IMR-90 (cell line): Measurements from ENCODE around the gene PRSS33. TPM values are rescaled to one million over a fixed set of nuclear protein-coding genes. Genes with fewer than 3 reads are reported as not detected.

Experiments
- ATAC-seq: fragments of 200-7000 bp; cut with Tn5 transposase; 2 replicates; pipeline ENCODE4 v1.9.1; 2020; ENCODE audit warnings: low read depth, mild to moderate bottlenecking, moderate library complexity
- BruUV-seq: library from RNA; stranded (reverse); fragments of 400-500 nt; replicated peaks from 2 replicates; lab custom pipeline; 2021; lab: Mats Ljungman, UMichigan
- CTCF ChIA-PET: fragments of 300-600 bp; formaldehyde crosslinking; extraction: SDS; loops from one replicate; lab custom pipeline; 2021; ENCODE audit warnings: antibody characterized with exemption; lab: Yijun Ruan, JAX
- POLR2A ChIA-PET: fragments of 300-600 bp; sonication (Branson Sonifier 250); formaldehyde crosslinking; loops from one replicate; lab custom pipeline; 2022; ENCODE audit warnings: antibody characterized with exemption; ENCODE audit not compliant: unreplicated experiment; lab: Charles Lee
- DNase-seq: peaks from one replicate; pipeline ENCODE4 v3.0.0; 2013
- H2AFZ ChIP-seq: replicated peaks from 2 replicates; pipeline ENCODE3; 2013; ENCODE audit warnings: low read length, mild to moderate bottlenecking; ENCODE audit not compliant: poor library complexity
- H2AK5ac ChIP-seq: 2 replicates; pipeline ENCODE4 v1.6.1; 2013; ENCODE audit warnings: low read depth, low read length, inconsistent platforms
- H2AK9ac ChIP-seq: replicated peaks from 2 replicates; pipeline ENCODE3; 2013; ENCODE audit warnings: mild to moderate bottlenecking, low read depth, low read length, moderate library complexity; ENCODE audit not compliant: poor library complexity
- H2BK120ac ChIP-seq: 2 replicates; pipeline ENCODE4 v1.6.1; 2013; ENCODE audit warnings: low read depth, low read length, inconsistent platforms
- H2BK15ac ChIP-seq: 3 replicates; pipeline ENCODE4 v1.6.1; 2013; ENCODE audit warnings: low read depth, low read length, inconsistent platforms
- H2BK20ac ChIP-seq: 2 replicates; pipeline ENCODE4 v1.6.1; 2013; ENCODE audit warnings: low read depth, mild to moderate bottlenecking, inconsistent platforms, low read length, moderate library complexity
- H2BK5ac ChIP-seq: 2 replicates; pipeline ENCODE4 v1.6.1; 2013; ENCODE audit warnings: mild to moderate bottlenecking, low read depth, low read length, inconsistent platforms; ENCODE audit not compliant: poor library complexity, severe bottlenecking
- H3K14ac ChIP-seq: replicated peaks from 2 replicates; pipeline ENCODE4 v1.6.1; 2013; ENCODE audit warnings: low read depth, low read length, inconsistent platforms
- H3K18ac ChIP-seq: 2 replicates; pipeline ENCODE4 v1.6.1; 2013; ENCODE audit warnings: low read depth, low read length, control low read depth
- H3K23ac ChIP-seq: 2 replicates; pipeline ENCODE4 v1.6.1; 2013; ENCODE audit warnings: low read depth, low read length, inconsistent platforms
- H3K27ac ChIP-seq: 2 replicates; pipeline ENCODE4 v1.5.1; 2013; ENCODE audit warnings: mild to moderate bottlenecking, control low read depth, low read length; ENCODE audit not compliant: insufficient read depth
- H3K27me3 ChIP-seq: 2 replicates; pipeline ENCODE4 v1.6.1; 2013; ENCODE audit warnings: low read length; ENCODE audit not compliant: control insufficient read depth, insufficient read depth
- H3K36me3 ChIP-seq: 2 replicates; pipeline ENCODE4 v1.6.1; 2013; ENCODE audit warnings: low read length, mixed read lengths; ENCODE audit not compliant: control insufficient read depth, insufficient read depth
- H3K4ac ChIP-seq: 2 replicates; pipeline ENCODE4 v1.6.1; 2013; ENCODE audit warnings: low read depth, low read length, inconsistent platforms
- H3K4me1 ChIP-seq: 2 replicates; pipeline ENCODE4 v1.6.1; 2013; ENCODE audit warnings: low read length, mixed read lengths; ENCODE audit not compliant: control insufficient read depth, insufficient read depth
- H3K4me2 ChIP-seq: 2 replicates; pipeline ENCODE4 v1.6.1; 2013; ENCODE audit warnings: low read depth, mild to moderate bottlenecking, control low read depth, low read length, moderate library complexity
- H3K4me3 ChIP-seq: 2 replicates; pipeline ENCODE4 v1.5.1; 2013; ENCODE audit warnings: low read depth, mild to moderate bottlenecking, control low read depth, low read length, moderate library complexity; ENCODE audit not compliant: insufficient read depth
- H3K56ac ChIP-seq: 2 replicates; pipeline ENCODE4 v1.6.1; 2013; ENCODE audit warnings: low read length, inconsistent platforms; ENCODE audit not compliant: insufficient read depth; ENCODE audit errors: extremely low read depth
- H3K79me1 ChIP-seq, 2 experiments: 2 replicates each; pipeline ENCODE4 v1.6.1; 2013; ENCODE audit warnings: low read length in 2 of 2, inconsistent platforms in 1 of 2, low read depth in 1 of 2
- H3K9ac ChIP-seq: 2 replicates; pipeline ENCODE4 v1.6.1; 2013; ENCODE audit warnings: low read depth, low read length, control low read depth
- H3K9me1 ChIP-seq: 2 replicates; pipeline ENCODE4 v1.6.1; 2013; ENCODE audit warnings: low read length, inconsistent platforms; ENCODE audit not compliant: insufficient read depth
- H3K9me3 ChIP-seq: 2 replicates; pipeline ENCODE4 v1.6.1; 2013; ENCODE audit warnings: low read length; ENCODE audit not compliant: control insufficient read depth, insufficient read depth
- H4K20me1 ChIP-seq: 2 replicates; pipeline ENCODE4 v1.6.1; 2013; ENCODE audit warnings: low read length, inconsistent platforms; ENCODE audit not compliant: insufficient read depth
- H4K5ac ChIP-seq: 2 replicates; pipeline ENCODE4 v1.6.1; 2013; ENCODE audit warnings: mild to moderate bottlenecking, low read depth, low read length, control low read depth
- H4K8ac ChIP-seq, 2 experiments: 2 replicates each; pipeline ENCODE4 v1.6.1; 2013; ENCODE audit warnings: low read depth in 2 of 2, low read length in 2 of 2, control low read depth in 1 of 2, inconsistent platforms in 1 of 2
- H4K91ac ChIP-seq: 2 replicates; pipeline ENCODE4 v1.6.1; 2013; ENCODE audit warnings: low read depth, low read length, inconsistent platforms; ENCODE audit not compliant: insufficient read depth
- BHLHE40 ChIP-seq: fragments of 150-350 bp; IDR thresholded peaks from 2 replicates; pipeline ENCODE4 v1.6.1; 2016; ENCODE audit warnings: mild to moderate bottlenecking, low read depth, low read length
- CEBPB ChIP-seq: IDR thresholded peaks from 2 replicates; pipeline ENCODE4 v1.6.1; 2012; ENCODE audit warnings: low read depth, low read length, improper control_type of control experiment
- CHD1 ChIP-seq: IDR thresholded peaks from 2 replicates; pipeline ENCODE4 v1.6.1; 2012; ENCODE audit warnings: low read depth, low read length, improper control_type of control experiment
- MAFK ChIP-seq: IDR thresholded peaks from 2 replicates; pipeline ENCODE4 v1.6.1; 2012; ENCODE audit warnings: low read depth, low read length, improper control_type of control experiment
- RAD21 ChIP-seq: IDR thresholded peaks from 2 replicates; pipeline ENCODE4 v1.6.1; 2012; ENCODE audit warnings: low read length, improper control_type of control experiment
- RCOR1 ChIP-seq: IDR thresholded peaks from 2 replicates; pipeline ENCODE4 v1.6.1; 2012; ENCODE audit warnings: mild to moderate bottlenecking, low read length, improper control_type of control experiment; ENCODE audit not compliant: insufficient replicate concordance
- RFX5 ChIP-seq: IDR thresholded peaks from 2 replicates; pipeline ENCODE4 v1.8.0; 2012; ENCODE audit warnings: low read depth, mild to moderate bottlenecking, low read length, moderate library complexity
- SMC3 ChIP-seq: fragments of 150-350 bp; IDR thresholded peaks from 2 replicates; pipeline ENCODE4 v1.6.1; 2016; ENCODE audit warnings: low read depth, mild to moderate bottlenecking, antibody characterized with exemption, low read length, moderate library complexity
- WGBS, 2 experiments: methylation state at CpG; one replicate each; pipeline versions ENCODE4 v1.1.5 to v1.1.7; 2013; ENCODE audit warnings: missing lambda C conversion rate in 2 of 2; ENCODE audit not compliant: insufficient read length in 1 of 2; ENCODE audit errors: extremely low coverage in 2 of 2; 5-methylcytosine and 5-hydroxymethylcytosine counted together
- dilution Hi-C: fragments of 300-500 bp; cut with HindIII; formaldehyde crosslinking; loops from one replicate; pipeline ENCODE4 v1.14.3; 2018; ENCODE audit warnings: low sequenced_read_pairs; ENCODE audit not compliant: unreplicated experiment
- in situ Hi-C: fragments of 300-500 bp; cut with MboI; formaldehyde crosslinking; loops from 3 replicates; pipeline ENCODE4 v1.14.3; 2019; ENCODE audit warnings: low sequenced_read_pairs, inconsistent platforms, mixed read lengths
- intact Hi-C: fragments of 100-400 bp; cut with micrococcal nuclease; formaldehyde crosslinking; loops from 2 replicates; pipeline ENCODE4 v1.10.0; 2022
- polyA plus RNA-seq, 3 experiments: library from polyadenylated mRNA; depleted of rRNA; stranded (reverse); fragments of >200 nt; gene quantifications; 2 replicates each; pipeline ENCODE4 v1.2.3, GENCODE V29; 2012; ENCODE audit warnings: low replicate concordance in 1 of 3
- total RNA-seq: library from RNA; depleted of rRNA; stranded (reverse); fragments of >200 nt; gene quantifications from 2 replicates; pipeline ENCODE4 v1.2.3, GENCODE V29; 2012
- TF ChIP-seq, protein P1 (sequence below): conservative IDR thresholded peaks from 2 replicates; pipeline ENCODE4 v1.5.1; 2012; ENCODE audit warnings: mild to moderate bottlenecking, low read depth, low read length, improper control_type of control experiment
- TF ChIP-seq, protein P2 (sequence below): fragments of 150-350 bp; IDR thresholded peaks from 2 replicates; pipeline ENCODE4 v1.6.1; 2017; ENCODE audit warnings: mild to moderate bottlenecking, antibody characterized with exemption, low read length, low read depth

PRSS33 gene
- total and polyA plus RNA-seq, 2 of the 4 experiments (the other 2 are of a cell fraction): not detected

GRCh38 chr16:2810651-2811050, 23.3 kb upstream of the PRSS33 start:
- Histone ChIP-seq H3K4me1 (no peaks in the 10 kb centered on the region), H3K9me1 (no peaks in the 10 kb centered on the region), H3K4me3 (no peak overlapping the region), H4K91ac (no peak overlapping the region), H2AFZ (no peak overlapping the region), H3K9me3 (peaks cover 5% of the 10 kb centered on the region), H4K5ac (no peak overlapping the region), H2BK20ac (no peak overlapping the region), H3K27ac (no peak overlapping the region), H3K18ac (no peak overlapping the region), H3K23ac (no peak overlapping the region), H3K9ac (no peak overlapping the region), H3K27me3 (peaks cover 63% of the 10 kb centered on the region), H4K20me1 (no peaks in the 10 kb centered on the region), H3K56ac (no peak overlapping the region), H2BK5ac (no peak overlapping the region), H3K14ac (no peak overlapping the region), H2BK120ac (no peak overlapping the region), H4K8ac (no peak overlapping the region), H2BK15ac (no peak overlapping the region), H2AK9ac (no peak overlapping the region), H3K4ac (no peak overlapping the region), H2AK5ac (no peak overlapping the region), H3K79me1 (no peaks in the 10 kb centered on the region), H3K36me3 (no peaks in the 10 kb centered on the region), H3K4me2 (no peak overlapping the region)
- ATAC-seq (no peak), DNase-seq (no peak)
- dilution Hi-C loops (no loop called here), intact Hi-C loops (no loop called here), in situ Hi-C loops (no loop called here)
- ChIA-PET POLR2A (no interaction called here), CTCF (no interaction called here)
- TF ChIP-seq RAD21 (no peak), RFX5 (no peak), CHD1 (no peak), CEBPB (no peak), MAFK (no peak), RCOR1 (no peak), BHLHE40 (no peak), SMC3 (no peak)
- TF ChIP-seq, protein P1, sequence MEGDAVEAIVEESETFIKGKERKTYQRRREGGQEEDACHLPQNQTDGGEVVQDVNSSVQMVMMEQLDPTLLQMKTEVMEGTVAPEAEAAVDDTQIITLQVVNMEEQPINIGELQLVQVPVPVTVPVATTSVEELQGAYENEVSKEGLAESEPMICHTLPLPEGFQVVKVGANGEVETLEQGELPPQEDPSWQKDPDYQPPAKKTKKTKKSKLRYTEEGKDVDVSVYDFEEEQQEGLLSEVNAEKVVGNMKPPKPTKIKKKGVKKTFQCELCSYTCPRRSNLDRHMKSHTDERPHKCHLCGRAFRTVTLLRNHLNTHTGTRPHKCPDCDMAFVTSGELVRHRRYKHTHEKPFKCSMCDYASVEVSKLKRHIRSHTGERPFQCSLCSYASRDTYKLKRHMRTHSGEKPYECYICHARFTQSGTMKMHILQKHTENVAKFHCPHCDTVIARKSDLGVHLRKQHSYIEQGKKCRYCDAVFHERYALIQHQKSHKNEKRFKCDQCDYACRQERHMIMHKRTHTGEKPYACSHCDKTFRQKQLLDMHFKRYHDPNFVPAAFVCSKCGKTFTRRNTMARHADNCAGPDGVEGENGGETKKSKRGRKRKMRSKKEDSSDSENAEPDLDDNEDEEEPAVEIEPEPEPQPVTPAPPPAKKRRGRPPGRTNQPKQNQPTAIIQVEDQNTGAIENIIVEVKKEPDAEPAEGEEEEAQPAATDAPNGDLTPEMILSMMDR: no peak
- TF ChIP-seq, protein P2, sequence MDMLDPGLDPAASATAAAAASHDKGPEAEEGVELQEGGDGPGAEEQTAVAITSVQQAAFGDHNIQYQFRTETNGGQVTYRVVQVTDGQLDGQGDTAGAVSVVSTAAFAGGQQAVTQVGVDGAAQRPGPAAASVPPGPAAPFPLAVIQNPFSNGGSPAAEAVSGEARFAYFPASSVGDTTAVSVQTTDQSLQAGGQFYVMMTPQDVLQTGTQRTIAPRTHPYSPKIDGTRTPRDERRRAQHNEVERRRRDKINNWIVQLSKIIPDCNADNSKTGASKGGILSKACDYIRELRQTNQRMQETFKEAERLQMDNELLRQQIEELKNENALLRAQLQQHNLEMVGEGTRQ: no peak
- WGBS, 2 experiments: 69% methylated on average over 4 of the region's 6 CpGs; no CpG with 5 or more reads in 1 of the 2 experiments
- no TSS peak for BruUV-seq
